Measurements from ENCODE around the gene KAT6B. TPM values are rescaled to one million over a fixed set of nuclear protein-coding genes. Genes with fewer than 3 reads are reported as not detected.

Gene KAT6B
- total RNA-seq, 2 donors from 2014 or later, result 25.2 to 37.0 TPM

DNA sequence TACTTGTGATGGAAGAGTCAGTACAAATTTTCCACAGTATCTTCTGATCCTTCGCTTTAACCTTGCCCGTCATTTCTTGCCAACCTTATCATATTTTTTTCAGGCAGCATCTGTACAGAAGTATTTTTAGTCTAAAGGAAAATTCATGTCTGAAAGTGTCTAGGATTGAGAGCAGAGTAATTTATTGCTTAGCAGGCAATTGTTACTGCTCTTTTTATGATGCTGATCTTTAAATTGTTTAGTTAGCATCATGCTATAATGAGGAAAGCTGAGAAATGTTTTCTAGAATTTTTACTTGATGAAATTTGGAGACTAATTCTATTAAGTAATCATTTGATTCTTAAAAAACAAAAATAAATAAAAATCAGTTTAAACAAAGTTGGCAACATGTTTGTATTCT lies 20.6 kb downstream of the KAT6B start:
- no peak for DNase-seq
- intact Hi-C loops (cut with DNase I), result no loop called here
- peak in 1 of 2 donors; percentile 32 for ATAC-seq

GRCh38 chr10:74851831-74852230 lies 25.4 kb downstream of the KAT6B start:
- no peak for ATAC-seq
- intact Hi-C loops (cut with DNase I), result no loop called here

GRCh38 chr10:74852381-74852780 lies 26.0 kb downstream of the KAT6B start:
- ATAC-seq (peak in 1 of 2 donors; percentile 18), DNase-seq (no peak)
- intact Hi-C loops (cut with DNase I), result no loop called here

More at GRCh38 chr10:74851831-74852230, 25.4 kb downstream of the KAT6B start:
- no peak for DNase-seq

DNA sequence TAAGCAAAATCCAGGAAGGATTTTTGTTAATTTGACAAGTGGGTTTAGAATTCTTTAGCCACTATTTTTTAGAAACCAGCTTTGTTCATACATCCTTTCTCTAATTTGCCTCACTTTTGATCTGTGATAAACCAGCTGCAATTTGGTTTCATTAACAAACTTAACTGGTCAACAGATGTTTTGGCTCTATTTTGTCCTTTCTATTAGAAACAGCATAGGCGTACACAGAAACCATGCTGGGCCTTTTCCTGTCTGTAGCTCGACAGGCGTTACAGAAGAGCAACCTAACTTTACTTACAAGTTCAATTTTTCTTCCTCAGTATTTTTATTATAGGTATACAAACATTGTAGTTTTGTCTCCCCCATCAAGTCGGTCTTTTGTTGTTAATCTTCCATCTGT lies 28.2 kb downstream of the KAT6B start:
- ATAC-seq (no peak), DNase-seq (no peak)
- intact Hi-C loops (cut with DNase I), result no loop called here

- peak; percentile 56 to 71 for ATAC-seq
Observed at GRCh38 chr10:74855027-74855426, 28.6 kb downstream of the KAT6B start.

GRCh38 chr10:74855439-74855838 lies 29.0 kb downstream of the KAT6B start:
- intact Hi-C loops (cut with DNase I), result no loop called here
- DNase-seq, result no peak

More at GRCh38 chr10:74855027-74855426, 28.6 kb downstream of the KAT6B start:
- DNase-seq, result peak; percentile 35
- intact Hi-C loops (cut with DNase I), result no loop called here

DNA sequence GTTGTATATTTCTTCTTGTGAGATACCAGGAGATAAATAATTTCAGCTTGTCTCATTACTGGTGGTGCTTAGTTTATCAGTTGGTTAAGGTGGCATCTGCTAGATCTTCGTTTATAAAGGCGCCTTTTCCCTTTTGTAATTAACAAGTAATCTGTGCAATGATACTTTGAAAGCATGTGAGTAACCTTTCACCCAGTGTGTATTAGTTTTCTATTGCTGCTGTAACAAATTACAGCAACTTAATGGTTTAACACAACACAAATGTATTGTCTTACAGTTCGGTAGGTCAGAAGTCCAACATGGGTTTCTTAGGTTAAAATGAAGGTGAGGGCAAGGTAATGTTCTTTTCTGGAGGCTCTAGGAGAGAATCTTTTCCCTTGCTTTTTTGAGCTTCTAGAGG lies 30.5 kb downstream of the KAT6B start:
- DNase-seq (no peak), ATAC-seq (no peak)
- intact Hi-C loops (cut with DNase I), result no loop called here

More at GRCh38 chr10:74855439-74855838, 29.0 kb downstream of the KAT6B start:
- ATAC-seq, result no peak

DNA sequence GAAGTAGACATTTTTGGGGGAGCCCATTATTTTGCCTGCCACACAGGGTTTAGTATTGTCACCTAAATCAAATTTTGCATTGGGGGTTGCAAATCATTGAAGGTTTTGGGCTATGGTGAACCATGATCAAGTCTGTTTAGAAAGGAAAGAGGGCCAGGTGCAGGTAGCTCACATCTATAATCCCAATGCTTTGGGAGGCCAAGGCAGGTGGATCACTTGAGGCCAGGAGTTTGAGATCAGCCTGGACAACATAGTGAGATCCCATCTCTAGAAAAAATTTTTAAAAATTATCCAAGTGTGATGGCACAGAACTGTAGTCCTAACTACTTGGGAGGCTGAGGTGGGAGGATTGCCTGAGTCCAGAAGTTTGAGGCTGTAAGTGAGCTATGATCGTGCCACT lies 31.2 kb downstream of the KAT6B start:
- intact Hi-C loops (cut with DNase I), result no loop called here
- ATAC-seq (no peak), DNase-seq (no peak)

DNA sequence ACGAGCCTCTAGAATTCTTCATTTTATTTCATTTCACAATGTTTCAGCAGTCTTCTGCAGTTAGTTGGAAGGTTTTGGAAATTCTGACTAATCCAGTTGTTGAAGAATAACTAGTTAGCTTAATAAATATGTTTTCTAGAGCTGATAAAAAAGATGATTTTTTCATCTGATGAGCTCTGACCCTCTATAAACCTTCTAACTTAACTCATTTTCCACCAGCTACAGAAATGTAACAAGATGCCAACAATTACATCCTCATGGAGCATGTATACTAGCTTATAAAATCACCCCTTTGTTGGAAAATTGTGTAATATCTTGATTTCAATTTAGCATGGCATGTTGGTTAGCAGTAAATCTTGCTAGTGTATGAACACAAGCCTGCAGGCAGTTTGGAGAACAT lies 33.1 kb downstream of the KAT6B start:
- no peak for DNase-seq
- no peak for ATAC-seq
- intact Hi-C loops (cut with DNase I), result no loop called here

GRCh38 chr10:74862625-74863024 lies 36.2 kb downstream of the KAT6B start:
- ATAC-seq (no peak), DNase-seq (no peak)
- intact Hi-C loops (cut with DNase I), result no loop called here

DNA sequence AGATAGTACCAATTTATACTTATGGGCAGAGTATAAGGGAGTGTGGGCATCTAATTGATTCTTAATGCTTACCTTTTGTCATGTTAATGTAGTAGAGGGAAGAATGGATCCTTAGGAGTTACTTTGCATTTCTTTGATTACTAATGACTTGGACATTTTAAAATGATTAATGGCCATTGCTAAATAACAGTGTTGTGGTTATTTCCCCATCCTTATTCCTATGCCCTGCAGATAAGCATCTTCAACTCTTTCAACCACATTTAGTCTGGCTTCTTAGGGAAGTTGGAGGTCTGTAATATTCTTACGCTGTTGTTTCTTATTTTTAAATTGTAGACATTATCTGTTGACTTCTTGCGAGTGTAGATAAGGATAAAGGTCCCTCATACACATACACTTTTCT lies 37.2 kb downstream of the KAT6B start:
- no peak for ATAC-seq
- intact Hi-C loops (cut with DNase I), result no loop called here
- DNase-seq, result no peak

- ATAC-seq (no peak), DNase-seq (no peak)
- intact Hi-C loops (cut with DNase I), result no loop called here
Observed at GRCh38 chr10:74867351-74867750, 41.0 kb downstream of the KAT6B start.

DNA sequence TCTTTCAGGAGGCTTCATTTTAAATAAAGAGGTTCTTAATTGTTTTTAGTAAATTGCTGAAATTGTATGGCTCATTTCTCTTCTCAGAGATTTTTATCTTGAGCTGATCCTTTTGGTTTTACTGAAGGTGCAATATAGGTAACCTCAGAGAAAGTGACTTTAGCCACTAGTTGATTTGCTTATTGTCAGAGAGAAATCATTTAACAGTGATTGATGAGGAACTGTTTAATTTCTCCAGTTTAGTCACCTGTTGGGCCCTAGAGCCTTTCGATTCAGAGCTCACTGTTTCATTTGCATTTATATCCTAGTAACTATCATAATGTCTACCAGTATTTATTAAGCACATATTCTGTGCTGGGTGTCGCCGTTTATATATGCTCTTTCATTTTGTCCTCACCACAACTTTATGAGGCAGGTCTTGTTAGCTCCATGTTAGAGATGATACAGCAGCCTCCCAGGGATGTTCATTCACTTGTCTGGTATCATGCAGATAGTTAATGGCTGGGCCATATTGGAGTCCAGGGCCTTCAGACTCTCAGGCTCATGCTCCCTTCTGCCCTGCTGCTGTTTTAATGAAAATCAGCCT lies 42.1 kb downstream of the KAT6B start:
- DNase-seq (no peak), ATAC-seq (no peak)
- intact Hi-C loops (cut with DNase I), result no loop called here

DNA sequence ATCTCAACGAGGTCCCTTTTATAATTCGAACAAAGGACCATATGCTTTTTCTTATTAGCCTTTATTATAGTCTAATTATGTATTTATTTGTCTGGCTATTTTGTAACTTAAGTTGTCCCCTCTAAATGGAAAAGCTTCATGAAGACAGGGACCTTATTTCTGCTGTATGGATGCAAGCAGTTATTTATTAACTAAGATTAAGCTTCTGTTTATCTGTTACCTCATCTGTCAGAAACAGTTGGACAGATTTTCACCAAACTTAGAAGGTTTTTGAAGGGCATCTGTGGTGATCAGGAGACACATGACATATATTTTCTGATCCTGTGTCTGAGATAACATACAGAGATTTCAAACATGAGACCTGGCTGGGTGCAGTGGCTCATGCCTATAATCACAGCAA lies 43.2 kb downstream of the KAT6B start:
- intact Hi-C loops (cut with DNase I), result no loop called here
- no peak for ATAC-seq
- no peak for DNase-seq

DNA sequence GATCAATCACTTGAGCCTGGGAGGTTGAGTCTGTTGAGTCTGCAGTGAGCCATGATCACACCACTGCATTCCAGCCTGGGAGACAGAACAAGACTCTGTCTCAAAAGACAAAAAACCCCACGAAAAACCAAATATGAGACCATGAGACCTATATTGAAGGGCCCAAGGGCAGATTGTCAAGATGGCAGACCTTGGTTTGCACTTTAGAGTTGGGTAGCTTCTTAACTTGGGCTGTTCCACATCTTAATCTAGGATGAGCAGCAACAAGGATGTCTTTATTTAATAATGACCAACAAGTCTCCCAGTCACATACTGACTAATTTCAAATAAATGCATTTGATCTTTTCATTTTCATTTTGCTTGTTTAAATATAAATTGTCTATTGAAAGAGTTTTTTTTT lies 43.8 kb downstream of the KAT6B start:
- intact Hi-C loops (cut with DNase I), result no loop called here
- ATAC-seq, result no peak
- no peak for DNase-seq

DNA sequence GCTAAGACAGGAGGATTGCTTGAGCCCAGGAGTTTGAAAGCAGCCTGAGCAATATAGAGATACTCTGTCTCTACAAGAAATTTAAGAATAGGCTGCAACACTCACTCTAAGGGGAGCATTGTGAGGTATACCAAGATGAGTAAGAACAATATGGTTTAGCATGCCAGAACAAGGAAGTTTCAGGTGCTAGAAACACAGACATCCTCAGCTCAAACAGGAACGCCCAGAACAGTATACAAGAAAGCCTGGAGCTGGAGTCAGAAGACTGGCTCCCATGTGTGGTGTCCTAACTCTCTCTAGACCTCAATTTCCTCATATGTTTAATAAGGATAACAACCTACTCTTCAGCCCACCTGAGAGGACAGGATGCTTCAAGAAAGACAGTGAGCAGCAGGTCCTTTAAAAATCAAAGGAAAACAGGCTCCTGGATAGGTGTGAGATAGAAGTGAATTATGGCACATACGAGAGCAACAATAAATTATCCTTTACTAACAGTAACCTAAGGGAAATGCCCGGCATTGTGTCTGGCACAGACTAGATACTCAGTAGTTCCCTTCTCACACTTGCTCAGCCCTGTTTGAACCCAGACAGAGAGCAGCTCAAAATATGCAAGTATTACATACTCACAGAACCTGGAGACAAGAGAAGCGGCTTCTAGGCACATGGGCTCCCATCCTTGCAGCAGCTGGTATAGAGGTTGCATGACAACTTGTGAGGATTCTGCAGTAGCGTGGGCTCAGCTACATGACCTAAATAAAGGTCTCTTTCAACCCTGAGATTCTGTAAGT lies 45.4 kb downstream of the KAT6B start:
- intact Hi-C loops (cut with DNase I), result no loop called here
- DNase-seq (no peak), ATAC-seq (no peak)

GRCh38 chr10:74873803-74874454 lies 47.5 kb downstream of the KAT6B start:
- intact Hi-C loops (cut with DNase I), result no loop called here
- DNase-seq (no peak), ATAC-seq (peak in 1 of 2 donors; percentile 19)

DNA sequence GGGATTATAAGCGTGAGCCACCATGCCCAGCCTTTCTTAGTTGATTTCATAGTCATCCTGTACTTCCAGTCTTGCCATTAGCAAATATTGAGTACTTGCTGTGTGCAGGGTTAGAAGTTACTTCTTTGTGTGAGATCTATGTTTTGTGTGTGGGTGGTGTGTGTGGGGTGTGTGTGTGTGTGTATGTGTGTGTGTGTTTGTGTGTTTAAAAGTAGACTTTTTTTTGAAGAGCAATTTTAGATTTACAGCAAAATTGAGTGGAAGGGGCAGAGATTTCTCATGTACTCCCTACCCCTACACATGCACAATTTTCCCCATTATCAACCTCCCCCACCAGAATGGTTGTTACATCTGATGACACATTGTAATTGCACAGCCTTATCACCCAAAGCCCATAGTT lies 48.2 kb downstream of the KAT6B start:
- intact Hi-C loops (cut with DNase I), result no loop called here
- ATAC-seq (no peak), DNase-seq (no peak)

DNA sequence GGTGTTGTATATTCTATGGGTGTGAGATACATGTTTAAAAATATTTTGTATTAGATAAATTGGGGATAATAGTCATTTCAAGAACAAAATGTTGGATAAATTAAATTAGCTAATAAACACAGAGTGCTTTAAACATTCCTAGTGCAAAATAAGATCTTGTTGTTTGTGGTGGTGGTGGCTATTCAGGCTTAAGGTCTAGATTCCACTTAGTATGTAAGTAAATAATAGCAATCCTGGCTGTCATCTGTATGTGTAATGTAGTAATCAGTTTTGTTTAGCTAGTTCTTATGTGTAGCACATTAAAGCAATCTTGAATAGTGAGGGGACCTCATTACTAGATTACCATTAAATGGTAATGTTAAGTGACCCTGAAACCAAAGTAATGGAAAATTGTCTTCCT lies 48.7 kb downstream of the KAT6B start:
- intact Hi-C loops (cut with DNase I), result no loop called here
- ATAC-seq (no peak), DNase-seq (no peak)

- ATAC-seq (no peak), DNase-seq (no peak)
- intact Hi-C loops (cut with DNase I), result no loop called here
Observed at GRCh38 chr10:74875966-74876365, 49.6 kb downstream of the KAT6B start.

All from left cardiac atrium (tissue), 4 donors.